GM19351 (cell line): ENCODE measurements around the gene SRCAP.

Source experiments
- ATAC-seq: cut with Tn5 transposase; IDR thresholded peaks from one replicate; pipeline ENCODE4 v1.9.1; 2021; ENCODE audit warnings: mild to moderate bottlenecking, moderate library complexity; ENCODE audit not compliant: unreplicated experiment

SRCAP gene

DNA sequence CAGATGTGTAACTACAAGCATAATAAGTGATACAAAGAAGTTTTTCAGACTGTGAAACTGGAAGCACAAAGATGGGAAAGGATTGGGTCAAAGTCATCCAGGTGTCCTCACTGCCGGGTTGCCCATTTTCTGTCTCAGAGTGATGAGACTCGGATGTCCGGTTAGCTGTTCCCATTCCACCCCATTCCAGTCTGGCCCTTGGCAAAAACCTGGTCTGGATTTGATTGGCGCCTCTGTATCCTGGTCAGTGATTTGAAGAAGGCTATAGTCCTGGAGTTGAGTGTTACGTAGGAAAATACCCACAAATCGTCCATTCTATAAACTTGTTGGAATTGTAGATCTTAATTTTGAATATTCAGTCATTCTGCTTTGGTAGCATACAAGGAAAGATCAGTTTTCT, 29.4 kb downstream of the SRCAP start:
- no peak for ATAC-seq

DNA sequence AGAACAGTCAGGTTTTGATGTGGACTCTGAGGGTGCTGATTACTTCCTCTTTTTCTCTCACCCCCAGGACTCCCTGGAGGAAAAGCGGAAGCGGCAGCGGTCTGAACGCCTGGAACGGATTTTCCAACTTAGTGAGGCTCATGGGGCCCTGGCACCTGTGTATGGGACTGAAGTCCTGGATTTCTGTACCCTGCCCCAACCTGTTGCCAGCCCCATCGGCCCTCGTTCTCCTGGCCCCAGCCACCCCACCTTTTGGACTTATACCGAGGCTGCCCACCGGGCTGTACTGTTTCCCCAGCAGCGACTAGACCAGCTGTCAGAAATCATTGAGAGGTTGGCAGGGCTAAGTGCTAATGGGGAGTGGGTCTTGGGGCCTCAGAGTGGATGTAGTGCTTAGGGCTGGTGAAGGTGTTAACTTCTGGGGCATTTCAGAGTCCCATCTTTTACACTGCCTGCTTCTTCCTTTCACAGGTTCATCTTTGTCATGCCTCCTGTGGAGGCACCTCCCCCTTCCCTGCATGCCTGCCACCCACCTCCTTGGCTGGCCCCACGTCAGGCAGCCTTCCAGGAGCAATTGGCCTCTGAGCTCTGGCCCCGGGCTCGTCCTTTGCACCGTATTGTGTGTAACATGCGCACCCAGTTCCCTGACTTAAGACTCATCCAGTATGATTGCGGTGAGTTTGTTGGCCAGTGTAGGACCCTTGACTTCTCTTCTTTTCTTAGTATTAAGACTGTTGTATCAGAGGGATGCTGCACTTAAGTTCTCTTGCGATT, 30.1 kb downstream of the SRCAP start:
- no peak for ATAC-seq

DNA sequence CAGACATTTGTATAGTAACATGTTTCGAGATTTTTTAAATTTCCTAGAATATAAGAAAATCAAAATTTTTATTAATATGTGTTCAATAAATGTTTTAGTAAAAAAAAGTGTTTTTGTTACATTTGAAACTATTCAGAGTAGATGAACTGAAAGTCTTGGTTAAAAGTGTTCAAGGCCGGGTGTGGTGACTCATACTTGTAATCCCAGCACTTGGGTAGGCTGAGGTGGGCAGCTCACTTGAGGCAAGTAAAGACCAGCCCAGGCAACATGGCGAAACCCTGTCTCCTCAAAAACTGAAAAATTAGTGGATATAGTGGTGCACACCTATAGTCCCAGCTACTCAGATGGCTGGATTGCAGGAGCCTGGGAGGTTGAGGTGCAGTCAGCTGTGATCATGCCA, 32.4 kb downstream of the SRCAP start:
- no peak for ATAC-seq

DNA sequence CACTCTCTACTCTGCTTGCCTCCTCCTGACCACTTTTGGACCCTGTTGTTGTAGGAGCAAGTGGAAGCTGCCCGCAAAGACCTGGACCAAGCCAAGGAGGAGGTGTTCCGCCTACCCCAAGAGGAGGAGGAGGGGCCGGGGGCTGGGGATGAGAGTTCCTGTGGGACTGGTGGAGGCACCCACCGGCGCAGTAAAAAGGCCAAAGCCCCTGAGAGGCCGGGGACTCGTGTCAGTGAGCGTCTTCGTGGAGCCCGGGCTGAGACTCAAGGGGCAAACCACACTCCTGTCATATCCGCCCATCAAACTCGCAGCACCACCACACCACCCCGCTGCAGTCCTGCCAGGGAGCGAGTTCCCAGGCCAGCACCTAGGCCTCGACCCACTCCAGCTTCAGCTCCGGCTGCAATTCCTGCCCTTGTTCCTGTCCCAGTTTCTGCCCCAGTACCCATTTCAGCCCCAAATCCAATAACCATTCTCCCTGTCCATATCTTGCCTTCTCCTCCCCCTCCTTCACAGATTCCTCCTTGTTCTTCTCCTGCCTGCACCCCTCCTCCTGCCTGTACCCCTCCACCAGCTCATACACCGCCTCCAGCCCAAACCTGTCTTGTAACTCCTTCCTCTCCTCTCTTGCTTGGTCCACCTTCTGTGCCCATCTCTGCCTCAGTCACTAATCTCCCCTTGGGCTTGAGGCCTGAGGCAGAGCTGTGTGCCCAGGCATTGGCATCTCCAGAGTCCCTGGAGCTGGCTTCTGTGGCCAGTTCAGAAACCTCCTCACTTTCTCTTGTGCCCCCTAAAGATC, 38.2 kb downstream of the SRCAP start:
- no peak for ATAC-seq

DNA sequence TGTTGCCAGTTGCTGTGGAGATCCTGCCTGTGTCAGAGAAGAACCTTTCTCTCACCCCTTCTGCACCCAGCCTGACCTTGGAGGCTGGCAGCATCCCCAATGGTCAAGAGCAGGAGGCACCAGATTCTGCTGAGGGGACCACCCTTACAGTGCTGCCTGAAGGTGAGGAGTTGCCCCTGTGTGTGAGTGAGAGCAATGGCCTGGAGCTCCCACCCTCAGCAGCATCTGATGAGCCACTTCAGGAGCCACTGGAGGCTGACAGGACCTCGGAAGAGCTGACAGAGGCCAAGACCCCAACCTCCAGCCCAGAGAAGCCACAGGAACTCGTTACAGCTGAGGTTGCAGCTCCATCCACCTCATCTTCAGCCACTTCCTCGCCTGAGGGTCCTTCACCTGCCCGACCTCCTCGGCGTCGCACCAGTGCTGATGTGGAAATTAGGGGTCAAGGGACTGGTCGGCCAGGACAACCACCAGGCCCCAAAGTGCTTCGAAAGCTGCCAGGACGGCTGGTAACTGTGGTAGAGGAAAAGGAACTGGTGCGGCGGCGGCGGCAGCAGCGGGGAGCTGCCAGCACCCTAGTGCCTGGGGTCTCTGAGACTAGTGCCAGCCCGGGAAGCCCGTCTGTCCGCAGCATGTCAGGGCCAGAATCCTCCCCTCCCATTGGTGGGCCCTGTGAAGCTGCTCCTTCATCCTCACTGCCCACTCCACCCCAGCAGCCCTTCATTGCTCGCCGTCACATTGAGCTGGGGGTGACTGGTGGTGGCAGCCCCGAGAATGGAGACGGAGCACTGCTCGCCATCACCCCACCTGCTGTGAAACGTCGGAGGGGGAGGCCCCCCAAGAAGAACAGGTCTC, 39.0 kb downstream of the SRCAP start:
- ATAC-seq, result no peak

DNA sequence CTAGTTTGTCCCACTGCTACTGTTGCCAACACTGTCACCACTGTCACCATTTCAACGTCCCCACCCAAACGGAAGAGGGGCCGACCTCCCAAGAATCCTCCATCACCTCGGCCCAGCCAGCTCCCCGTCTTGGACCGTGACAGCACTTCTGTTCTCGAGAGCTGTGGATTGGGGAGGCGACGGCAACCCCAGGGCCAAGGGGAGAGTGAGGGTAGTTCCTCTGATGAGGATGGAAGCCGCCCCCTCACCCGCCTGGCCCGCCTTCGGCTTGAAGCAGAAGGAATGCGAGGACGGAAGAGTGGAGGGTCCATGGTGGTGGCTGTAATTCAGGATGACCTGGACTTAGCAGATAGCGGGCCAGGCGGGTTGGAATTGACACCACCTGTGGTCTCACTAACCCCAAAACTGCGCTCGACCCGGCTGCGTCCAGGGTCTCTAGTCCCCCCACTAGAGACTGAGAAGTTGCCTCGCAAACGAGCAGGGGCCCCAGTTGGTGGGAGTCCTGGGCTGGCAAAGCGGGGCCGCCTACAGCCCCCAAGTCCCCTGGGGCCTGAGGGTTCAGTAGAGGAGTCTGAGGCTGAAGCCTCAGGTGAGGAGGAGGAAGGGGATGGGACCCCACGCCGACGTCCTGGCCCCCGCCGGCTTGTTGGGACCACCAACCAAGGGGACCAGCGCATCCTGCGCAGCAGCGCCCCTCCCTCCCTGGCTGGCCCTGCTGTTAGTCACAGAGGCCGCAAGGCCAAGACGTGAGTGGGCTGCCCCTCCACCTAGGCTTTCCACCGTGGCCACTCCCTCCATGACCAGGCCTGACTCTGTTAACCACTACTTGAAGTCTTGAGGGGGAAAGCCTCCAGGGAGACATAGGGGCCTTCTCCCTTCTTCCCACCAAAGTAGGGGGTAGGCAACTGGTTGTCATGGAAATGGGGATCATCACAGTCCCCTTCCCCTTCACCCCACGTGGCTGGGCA, 40.3 kb downstream of the SRCAP start:
- ATAC-seq, result no peak

DNA sequence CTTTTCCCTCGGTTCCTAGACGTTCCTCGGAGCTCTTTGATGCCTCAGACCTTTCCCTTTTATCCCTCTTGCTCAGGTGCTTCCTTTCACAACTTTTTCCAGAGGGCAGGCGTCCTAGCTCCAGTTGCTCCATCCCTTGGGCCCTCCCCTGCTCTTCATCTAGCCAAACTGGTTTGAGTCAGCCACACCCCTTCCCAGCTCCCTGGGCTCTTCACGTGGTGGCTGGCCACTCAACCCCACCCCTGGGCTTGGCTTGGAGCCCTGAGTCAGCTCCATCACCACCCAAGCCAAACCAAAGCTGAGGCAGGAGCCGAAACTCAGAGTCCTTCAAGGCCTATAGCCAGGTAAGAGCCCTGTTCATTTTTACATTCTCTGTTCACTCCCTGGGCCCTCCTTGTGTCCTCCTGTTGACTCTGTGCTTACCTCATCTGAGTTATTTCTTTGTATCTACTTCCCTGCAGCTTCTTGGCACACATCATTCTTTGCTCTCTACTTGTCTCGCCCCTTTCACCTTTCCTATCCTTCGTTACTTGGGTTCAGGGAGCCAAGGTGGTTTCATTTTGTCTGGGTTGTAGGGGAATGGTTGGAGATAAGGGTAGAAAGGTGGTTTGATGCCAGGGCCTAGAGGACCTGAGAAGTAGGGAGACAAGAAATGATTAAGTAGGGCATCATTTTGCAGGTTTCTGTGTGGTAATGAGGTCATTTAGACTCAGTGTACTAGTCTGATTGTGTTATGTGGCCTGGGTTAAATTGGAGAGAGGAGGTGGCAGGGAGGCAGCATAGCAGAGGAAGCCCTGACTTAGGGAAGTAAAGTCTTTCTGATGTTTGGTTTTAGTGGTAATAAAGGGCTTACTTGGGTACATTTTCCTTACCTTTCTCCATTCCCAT, 41.6 kb downstream of the SRCAP start:
- no peak for ATAC-seq

DNA sequence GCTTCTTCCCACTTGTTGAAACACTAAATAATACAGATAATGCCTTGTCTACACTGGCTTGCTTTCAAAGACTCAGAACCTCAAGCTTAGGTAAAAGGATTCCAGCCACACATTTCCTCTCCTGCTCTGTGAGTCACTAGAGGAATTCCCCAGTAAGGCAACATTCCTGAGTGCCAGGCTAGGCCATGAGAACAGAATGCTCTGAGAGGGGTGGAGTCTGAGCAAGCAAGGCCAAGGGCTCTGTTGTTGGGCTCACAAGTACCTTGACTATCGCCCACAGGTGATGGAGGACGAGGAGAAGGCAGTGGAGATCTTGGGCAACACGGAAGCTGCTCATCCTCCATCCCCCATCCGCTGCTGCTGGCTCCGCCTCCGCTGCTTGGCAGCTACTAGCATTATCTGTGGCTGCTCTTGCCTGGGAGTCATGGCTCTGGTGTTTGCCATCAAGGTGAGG, 42.5 kb downstream of the SRCAP start:
- ATAC-seq, result no peak

DNA sequence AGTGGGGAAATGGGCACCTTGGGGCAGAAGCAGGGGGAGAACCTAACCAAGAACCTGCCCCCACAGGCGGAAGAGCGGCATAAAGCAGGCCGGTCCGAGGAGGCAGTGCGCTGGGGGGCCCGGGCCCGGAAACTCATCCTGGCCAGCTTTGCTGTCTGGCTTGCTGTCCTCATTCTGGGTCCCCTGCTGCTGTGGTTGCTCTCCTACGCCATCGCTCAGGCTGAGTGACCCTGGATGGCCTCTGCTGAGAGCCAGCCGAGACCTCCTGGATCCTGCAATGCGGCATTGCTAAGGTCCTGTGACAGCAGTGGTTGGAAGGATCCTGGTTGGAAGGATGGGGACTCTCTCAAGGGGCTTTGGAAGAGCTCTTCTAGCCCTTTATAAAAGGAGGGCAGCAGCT, 44.7 kb downstream of the SRCAP start:
- ATAC-seq, result no peak

DNA sequence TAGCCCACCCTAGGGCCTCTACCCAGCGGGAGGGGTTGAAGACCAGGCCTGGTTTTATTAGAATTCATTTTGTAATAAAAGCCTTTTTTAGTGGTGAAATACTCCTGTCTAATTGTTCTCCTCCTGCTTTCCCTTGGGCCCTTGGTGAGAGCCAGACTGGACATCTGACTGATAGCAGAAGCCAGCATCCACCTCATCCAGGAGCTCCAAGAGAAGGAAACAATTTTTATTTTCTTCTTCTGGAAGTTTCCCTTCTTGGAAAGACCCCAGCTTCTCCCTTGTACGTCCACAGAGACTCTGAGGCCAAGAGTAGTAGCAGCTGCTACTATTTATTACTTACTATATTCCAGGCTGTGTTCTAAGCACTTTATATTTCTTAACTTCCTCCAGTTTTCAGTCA, 45.2 kb downstream of the SRCAP start:
- ATAC-seq, result no peak

DNA sequence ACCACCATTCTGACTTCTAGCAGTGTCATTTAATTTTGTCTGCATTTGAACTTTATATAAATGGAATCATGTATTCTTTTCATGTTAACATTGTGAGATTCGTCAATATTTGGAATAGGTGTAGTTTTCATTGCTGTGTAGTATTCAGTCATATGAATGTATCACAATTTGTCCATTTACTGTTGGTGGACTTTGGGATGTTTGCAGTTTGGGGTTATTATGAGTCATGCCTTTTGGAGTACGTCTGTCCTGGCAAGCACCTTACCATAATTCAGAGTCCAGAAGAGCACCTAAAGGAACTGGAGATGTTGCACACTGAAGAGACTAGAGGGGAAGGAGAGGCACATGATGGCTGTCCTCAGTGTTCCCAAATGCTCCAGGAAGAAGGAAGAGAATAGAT, 46.1 kb downstream of the SRCAP start:
- ATAC-seq, result no peak

DNA sequence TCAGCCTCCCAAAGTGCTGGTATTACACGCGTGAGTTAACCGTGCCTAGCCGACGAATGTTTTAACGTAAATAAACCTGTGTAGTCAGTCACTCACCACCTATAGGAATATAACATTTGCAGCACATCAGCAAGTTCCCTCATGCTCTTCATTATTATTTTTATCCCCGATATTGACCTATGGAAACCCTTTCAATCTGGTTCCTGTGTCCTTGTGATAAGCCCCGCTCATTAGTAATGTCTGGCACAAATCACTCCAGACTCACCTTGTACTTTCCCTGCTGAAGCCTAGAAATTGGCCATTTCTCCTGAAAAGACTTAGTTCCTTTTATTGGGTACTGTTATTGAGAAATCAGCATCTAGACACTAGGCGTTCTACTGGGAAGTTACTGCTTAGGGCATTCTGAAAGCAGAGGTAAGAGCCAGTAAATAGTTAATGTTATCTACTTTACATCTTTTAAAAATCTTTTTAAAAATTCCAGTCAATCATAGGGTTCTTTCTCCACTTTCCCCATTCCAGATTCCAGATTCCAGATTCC, 47.7 kb downstream of the SRCAP start:
- ATAC-seq, result no peak

DNA sequence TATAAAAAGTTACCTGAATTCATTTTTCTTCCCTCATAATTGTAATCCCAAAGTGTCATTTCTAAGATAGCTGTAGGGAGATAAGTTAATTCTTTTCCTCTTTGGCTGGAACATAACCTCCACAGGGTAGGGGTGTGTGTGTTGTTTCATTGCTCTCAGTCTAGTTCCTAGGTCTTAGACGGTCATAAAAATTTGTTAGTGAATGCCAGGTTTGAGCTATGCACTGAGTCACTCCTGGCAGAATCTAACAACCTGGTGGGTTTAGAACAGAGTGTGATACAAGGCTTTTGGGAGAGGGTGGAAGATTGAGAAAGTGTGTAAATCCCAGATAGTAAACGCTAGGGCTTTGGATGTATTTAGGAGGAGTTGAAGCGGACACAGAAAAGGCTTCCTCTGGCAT, 48.4 kb downstream of the SRCAP start:
- ATAC-seq, result no peak

DNA sequence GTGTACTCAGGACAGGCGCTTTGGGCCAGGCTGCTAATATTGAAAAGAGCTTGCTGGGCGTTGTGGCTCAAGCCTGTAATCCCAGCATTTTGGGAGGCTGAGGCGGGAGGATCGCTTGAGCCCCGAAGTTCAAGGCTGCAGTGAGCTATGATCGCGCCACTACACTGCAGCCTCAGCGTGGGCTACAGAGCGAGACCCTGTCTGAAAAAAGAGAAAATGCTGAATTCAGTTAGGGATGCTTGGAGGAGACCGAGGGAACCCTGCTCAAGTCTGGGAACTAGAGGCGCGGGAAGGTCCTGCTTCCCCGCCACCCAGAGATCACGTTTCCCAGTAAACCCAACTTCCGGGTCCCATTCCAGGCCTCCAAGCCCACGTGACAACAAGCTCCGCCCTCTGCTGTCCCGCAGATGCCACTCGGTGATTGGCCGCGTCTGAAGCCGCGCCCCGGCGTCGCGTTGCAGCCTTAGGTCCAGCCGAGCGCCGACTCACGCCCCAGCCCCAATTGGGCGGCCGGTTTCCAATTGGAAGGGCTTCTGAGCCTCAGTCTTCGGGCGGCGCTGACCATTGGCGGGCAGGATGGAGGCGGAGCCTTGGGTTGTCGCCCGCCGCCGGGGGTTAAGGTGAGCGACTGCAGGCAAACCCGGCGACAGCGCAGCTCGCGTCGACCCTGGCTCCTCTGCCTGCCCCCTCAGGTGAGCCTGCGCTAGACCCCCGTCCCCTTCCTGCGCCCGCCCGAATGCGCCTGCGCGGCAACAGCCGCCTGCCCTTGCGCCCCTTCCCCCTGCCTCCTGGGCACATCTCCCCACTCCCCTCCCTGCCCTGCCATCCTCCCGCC, 49.0 kb downstream of the SRCAP start, which contains the start of gene PHKG2:
TSS of gene PHKG2 (plus strand) at position 627 of the 835 bp plus-strand sequence. CDS start 396 bp downstream, outside the sequence.
- peak; percentile 97 for ATAC-seq

DNA sequence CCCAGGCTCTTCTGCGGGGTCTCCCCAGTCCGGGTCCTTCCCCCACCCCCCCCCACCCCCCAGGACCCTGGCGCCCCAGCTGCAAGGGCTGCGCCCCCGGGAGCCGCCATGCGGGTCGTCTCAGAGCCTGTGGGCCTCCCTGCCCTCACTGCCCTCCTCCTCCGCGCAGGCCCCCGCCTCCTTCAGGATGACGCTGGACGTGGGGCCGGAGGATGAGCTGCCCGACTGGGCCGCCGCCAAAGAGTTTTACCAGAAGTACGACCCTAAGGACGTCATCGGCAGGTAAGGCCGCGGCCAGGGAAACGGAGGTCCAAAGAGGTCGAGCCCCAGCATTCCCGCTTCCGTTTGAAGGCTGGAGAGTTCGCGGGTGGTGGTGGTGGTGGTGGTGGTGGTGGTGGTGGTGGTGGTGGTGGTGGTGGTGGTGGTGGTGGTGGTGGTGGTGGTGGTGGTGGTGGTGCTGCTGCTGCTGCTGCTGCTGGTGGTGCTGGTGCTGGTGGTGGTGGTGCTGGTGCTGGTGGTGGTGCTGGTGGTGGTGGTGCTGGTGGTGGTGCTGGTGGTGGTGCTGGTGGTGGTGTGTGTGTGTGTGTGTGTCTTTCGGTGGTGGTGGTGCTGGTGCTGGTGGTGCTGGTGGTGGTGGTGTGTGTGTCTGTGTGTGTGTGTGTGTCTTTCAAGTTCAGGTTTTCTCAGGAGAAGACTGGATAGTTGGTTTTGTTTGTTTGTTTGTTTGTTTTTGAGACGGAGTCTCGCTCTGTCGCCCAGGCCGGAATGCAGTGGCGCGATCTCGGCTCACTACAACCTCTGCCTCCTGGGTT, 49.9 kb downstream of the SRCAP start:
- ATAC-seq, result no peak

DNA sequence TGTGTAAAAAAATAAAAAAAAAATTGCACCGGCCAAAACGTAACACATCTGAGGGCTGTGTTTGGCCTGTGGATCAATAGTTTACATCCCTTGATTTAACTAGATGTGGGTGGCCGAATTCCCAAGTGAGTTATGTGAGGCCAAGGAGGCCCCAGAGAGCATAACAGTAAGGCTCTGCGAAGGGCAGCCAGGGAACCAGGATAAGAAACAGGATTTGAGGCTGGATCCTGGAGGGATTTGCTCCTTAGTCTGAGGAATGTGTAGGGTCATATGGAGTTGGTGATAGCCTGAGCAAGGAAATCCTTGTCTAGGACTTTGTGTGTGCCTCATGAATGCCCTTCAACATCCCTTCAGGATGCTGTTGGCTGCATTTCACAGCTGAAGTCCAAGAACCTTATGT, 51.2 kb downstream of the SRCAP start:
- no peak for ATAC-seq

DNA sequence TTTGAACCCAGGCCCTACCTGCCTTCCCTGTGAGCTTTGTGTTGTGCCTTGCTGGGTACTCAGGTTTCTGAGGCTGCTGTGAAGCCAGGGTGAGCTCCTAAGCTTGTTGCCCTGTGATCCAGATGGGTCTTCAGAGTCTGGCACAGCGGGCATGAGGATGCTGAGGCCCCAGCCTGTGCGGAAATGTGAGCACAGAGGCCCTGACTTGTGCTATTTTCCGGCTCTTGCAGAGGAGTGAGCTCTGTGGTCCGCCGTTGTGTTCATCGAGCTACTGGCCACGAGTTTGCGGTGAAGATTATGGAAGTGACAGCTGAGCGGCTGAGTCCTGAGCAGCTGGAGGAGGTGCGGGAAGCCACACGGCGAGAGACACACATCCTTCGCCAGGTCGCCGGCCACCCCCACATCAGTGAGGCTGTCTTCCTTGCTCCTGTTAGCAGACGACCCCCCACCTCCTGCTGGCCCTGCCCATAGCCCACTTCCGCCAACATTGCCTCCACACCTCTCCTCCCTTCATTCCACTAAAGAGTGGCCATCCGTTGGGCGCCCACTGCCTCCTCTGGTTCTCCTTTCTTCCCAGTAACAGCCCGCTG, 52.0 kb downstream of the SRCAP start:
- ATAC-seq, result no peak
